DND-41 (cell line): Measurements from ENCODE around the gene RAD51B.

Source experiments
- CTCF ChIP-seq: IDR thresholded peaks from 2 replicates; pipeline ENCODE4 v1.5.1; 2012; ENCODE audit warnings: borderline replicate concordance, low read length, moderate library complexity, mild to moderate bottlenecking; ENCODE audit not compliant: poor library complexity, severe bottlenecking; ENCODE audit errors: extremely low read depth
- EZH2 ChIP-seq: IDR thresholded peaks from 3 replicates; pipeline ENCODE4 v1.6.1; 2012; ENCODE audit warnings: borderline replicate concordance, low read depth, mild to moderate bottlenecking, moderate library complexity, low read length, inconsistent platforms; ENCODE audit not compliant: severe bottlenecking

GRCh38 chr14:68373847-68374444 lies 554.4 kb downstream of the RAD51B start:
- TF ChIP-seq CTCF (no peak), EZH2 (no peak)
